Left lung (tissue), 10 donors: ENCODE measurements around the gene ADAMTSL1. TPM values are rescaled to one million over a fixed set of nuclear protein-coding genes. Genes with fewer than 3 reads are reported as not detected.

Experiments
- ATAC-seq: fragments of 200-7000 bp; cut with Tn5 transposase; one replicate; pipeline ENCODE4 v1.9.1; 2020; ENCODE audit warnings: moderate library complexity
- DNase-seq, 4 donors: peaks; one replicate each; pipeline ENCODE4 v3.0.0-alpha.2; 2013 to 2020
- H3K27ac ChIP-seq, 2 donors: fragments of 200-600 bp; sonication (generic) in 1 of 2; one replicate each; pipeline versions ENCODE4 v1.5.0 to v1.8.0; 2020 to 2021
- H3K27me3 ChIP-seq, 2 donors: fragments of 200-600 bp; sonication (generic) in 1 of 2; one replicate each; pipeline versions ENCODE4 v1.5.0 to v1.8.0; 2020 to 2021
- H3K36me3 ChIP-seq, 2 donors: fragments of 200-600 bp; sonication (generic) in 1 of 2; one replicate each; pipeline versions ENCODE4 v1.5.0 to v1.8.0; 2020 to 2021
- H3K4me1 ChIP-seq, 2 donors: fragments of 200-600 bp; one replicate each; pipeline ENCODE4 v1.8.0; 2021
- H3K4me3 ChIP-seq, 2 donors: fragments of 200-600 bp; sonication (generic) in 1 of 2; one replicate each; pipeline versions ENCODE4 v1.5.0 to v1.8.0; 2020 to 2021; ENCODE audit warnings: mild to moderate bottlenecking in 1 of 2
- H3K9me3 ChIP-seq, 2 donors: fragments of 200-600 bp; sonication (generic) in 1 of 2; one replicate each; pipeline versions ENCODE4 v1.5.0 to v1.8.0; 2020 to 2021
- intact Hi-C, 2 donors: fragments of 100-400 bp; cut with DNase I; formaldehyde crosslinking; loops; one replicate each; pipeline versions ENCODE4 v1.11.2 to v1.14.2; 2022
- polyA plus RNA-seq, 6 donors: library from polyadenylated mRNA; unstranded; fragments of 120-200 nt; gene quantifications; one replicate each; pipeline ENCODE4 v1.2.1, GENCODE V29; 2013; ENCODE audit not compliant: insufficient read length in 6 of 6
- total RNA-seq, 2 donors: library from RNA; stranded (reverse); fragmentation: NEBNext Ultra II Directional; extraction: Animal tissue kit (Norgen Biotek cat#: 25700); gene quantifications; one replicate each; pipeline ENCODE4 v1.2.1, GENCODE V29; 2021
- TF ChIP-seq, protein P1 (sequence below), 2 donors: fragments of 200-600 bp; sonication (generic) in 1 of 2; IDR thresholded peaks; one replicate each; pipeline versions ENCODE4 v1.5.0 to v1.8.0; 2021; ENCODE audit warnings: antibody characterized with exemption in 2 of 2
- donor health status: DM: no; HTN: yes; CAD: no.
- donor health status: DM: no; HTN: no; CAD: no.

ADAMTSL1 gene
- total and polyA plus RNA-seq, 8 donors, result 3.0 to 28.1 (median 17.9) TPM

DNA sequence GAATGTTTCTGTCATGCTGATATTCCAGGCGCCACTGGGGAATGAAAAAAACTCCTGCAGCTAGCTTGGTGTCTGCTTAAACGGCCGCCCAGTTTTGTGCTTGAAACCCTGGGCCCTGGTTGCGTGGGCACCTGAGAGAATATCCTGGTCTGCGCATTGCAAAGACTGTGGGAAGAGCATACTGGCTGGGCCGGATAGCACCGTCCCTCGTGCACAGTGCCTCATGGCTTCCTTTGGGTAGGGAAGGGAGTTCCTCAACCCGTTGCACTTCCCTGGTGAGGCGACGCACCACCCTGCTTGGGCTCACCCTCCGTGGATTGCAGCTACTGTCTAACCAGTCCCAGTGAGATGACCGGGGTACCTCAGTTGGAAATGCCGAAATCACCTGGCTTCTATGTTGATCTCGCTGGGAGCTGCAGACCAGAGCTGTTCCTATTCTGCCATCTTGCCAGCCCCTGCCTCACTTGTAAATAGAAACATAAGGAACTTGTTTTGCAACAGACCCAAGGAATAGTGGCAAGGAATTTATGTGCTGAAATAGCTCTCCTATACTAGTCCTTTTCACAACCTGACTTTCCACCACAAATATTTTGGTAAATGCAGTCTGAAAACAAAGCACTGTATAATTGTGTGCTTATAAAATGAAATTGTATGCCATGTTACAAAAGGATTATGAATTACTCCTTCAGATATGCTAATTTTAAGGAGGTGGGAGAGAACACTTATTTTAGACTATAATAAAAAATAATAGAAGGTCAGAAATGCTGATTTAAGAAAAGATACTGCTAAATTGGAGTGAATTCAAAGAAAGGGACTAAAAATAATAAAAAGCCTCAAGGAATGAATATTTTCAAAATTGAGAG, 90.3 kb downstream of the ADAMTSL1 start:
- intact Hi-C loops, result no loop called here
- H3K4me1 ChIP-seq, result no peaks in the 10 kb centered on the region
- H3K27me3 ChIP-seq, result no peaks in the 10 kb centered on the region
- ATAC-seq (no peak), DNase-seq (peak in 1 of 4 donors; percentile 29)
- no peak overlapping the region for H3K4me3 ChIP-seq
- TF ChIP-seq, protein P1, sequence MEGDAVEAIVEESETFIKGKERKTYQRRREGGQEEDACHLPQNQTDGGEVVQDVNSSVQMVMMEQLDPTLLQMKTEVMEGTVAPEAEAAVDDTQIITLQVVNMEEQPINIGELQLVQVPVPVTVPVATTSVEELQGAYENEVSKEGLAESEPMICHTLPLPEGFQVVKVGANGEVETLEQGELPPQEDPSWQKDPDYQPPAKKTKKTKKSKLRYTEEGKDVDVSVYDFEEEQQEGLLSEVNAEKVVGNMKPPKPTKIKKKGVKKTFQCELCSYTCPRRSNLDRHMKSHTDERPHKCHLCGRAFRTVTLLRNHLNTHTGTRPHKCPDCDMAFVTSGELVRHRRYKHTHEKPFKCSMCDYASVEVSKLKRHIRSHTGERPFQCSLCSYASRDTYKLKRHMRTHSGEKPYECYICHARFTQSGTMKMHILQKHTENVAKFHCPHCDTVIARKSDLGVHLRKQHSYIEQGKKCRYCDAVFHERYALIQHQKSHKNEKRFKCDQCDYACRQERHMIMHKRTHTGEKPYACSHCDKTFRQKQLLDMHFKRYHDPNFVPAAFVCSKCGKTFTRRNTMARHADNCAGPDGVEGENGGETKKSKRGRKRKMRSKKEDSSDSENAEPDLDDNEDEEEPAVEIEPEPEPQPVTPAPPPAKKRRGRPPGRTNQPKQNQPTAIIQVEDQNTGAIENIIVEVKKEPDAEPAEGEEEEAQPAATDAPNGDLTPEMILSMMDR (IDR thresholded peaks at IDR 0.05), result no peak
- H3K36me3 ChIP-seq, result no peaks in the 10 kb centered on the region
- peaks cover 0 to 21% of the 10 kb centered on the region in 2 donors for H3K9me3 ChIP-seq
- H3K27ac ChIP-seq, result no peak overlapping the region

DNA sequence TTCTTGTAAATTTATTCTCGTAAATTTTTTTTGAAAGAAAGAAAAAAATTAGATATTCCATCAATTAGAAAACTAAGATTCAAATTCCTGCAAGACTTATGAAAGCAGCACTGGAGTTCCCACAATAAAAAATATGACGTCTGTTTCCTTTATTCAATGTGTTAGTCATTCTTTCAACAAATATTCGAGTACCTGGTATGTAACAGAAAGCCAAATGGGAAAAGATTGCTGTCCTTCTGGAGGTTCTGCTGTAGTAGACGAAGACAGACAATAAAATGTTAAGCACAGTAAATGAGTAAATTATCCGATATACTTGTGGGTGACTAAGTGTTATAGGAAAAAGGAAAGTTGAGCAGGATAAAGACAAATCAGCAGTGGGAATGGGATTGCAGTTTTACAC, 92.2 kb downstream of the ADAMTSL1 start:
- Histone ChIP-seq H3K9me3 (peaks cover 0 to 15% of the 10 kb centered on the region in 2 donors), H3K4me1 (no peaks in the 10 kb centered on the region), H3K27ac (no peak overlapping the region), H3K4me3 (no peak overlapping the region), H3K36me3 (no peaks in the 10 kb centered on the region), H3K27me3 (no peaks in the 10 kb centered on the region)
- intact Hi-C loops, result no loop called here
- no peak for ATAC-seq
- DNase-seq, result no peak
- TF ChIP-seq, protein P1 (IDR thresholded peaks at IDR 0.05), result no peak

DNA sequence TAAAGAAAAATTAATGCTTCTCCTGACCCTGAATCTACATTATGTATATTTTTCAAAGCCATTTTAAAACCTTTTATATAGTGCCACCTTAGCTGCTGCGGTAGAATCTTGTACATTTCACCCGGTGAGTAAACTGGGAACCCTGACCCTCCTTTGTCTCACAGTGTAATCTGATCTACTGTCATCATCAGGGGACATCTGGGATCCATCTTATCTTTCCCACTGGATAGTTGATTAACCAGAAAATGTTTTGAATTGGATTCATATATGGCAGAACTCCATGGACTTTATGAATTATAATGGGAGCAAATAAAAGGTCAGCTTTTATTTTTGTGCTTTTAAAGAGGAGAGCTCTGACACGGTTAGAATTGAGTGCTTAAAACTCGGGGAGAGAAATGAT, 95.0 kb downstream of the ADAMTSL1 start:
- no peak for DNase-seq
- no peaks in the 10 kb centered on the region for H3K9me3 ChIP-seq

GRCh38 chr9:18569941-18570630, 96.1 kb downstream of the ADAMTSL1 start:
- TF ChIP-seq, protein P1 (IDR thresholded peaks at IDR 0.05), result no peak
- DNase-seq (no peak), ATAC-seq (no peak)
- Histone ChIP-seq H3K4me1 (no peaks in the 10 kb centered on the region), H3K9me3 (no peaks in the 10 kb centered on the region), H3K4me3 (no peak overlapping the region), H3K27ac (no peak overlapping the region), H3K36me3 (no peaks in the 10 kb centered on the region), H3K27me3 (no peaks in the 10 kb centered on the region)
- intact Hi-C loops, result no loop called here

More for the DNA sequence above, 95.0 kb downstream of the ADAMTSL1 start:
- no peaks in the 10 kb centered on the region for H3K4me1 ChIP-seq
- ATAC-seq, result no peak
- no peaks in the 10 kb centered on the region for H3K36me3 ChIP-seq
- H3K27ac ChIP-seq, result no peak overlapping the region
- TF ChIP-seq, protein P1 (IDR thresholded peaks at IDR 0.05), result no peak
- H3K27me3 ChIP-seq, result no peaks in the 10 kb centered on the region
- intact Hi-C loops, result no loop called here
- no peak overlapping the region for H3K4me3 ChIP-seq

DNA sequence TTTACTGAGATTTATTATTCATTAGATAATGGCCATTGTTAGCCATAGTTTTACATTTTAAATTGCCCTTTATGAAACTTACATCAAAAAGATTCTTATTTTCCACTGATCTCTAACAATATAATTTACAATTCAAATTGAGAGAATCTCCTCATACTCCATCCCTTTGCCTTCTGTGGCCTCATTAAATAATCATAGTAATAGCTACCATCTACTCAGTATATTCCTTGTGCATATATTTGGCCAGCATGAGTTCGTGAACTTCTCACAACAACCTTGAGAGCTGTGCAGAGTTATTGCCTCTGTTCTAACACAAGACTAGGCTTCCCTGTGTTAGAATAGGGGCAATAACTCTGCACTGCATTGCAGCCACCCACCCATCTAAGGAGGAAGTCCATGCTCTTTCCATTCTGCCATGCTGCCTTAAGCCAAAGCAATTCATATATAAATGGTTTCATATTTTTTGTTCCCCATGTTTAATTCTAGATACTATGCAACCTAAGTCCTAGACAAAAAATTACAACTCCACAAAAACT, 99.1 kb downstream of the ADAMTSL1 start:
- DNase-seq (no peak), ATAC-seq (no peak)
- no peak overlapping the region for H3K27ac ChIP-seq
- intact Hi-C loops, result no loop called here
- no peaks in the 10 kb centered on the region for H3K4me1 ChIP-seq
- no peak overlapping the region for H3K4me3 ChIP-seq
- TF ChIP-seq, protein P1 (IDR thresholded peaks at IDR 0.05), result no peak
- H3K9me3 ChIP-seq, result no peaks in the 10 kb centered on the region
- H3K27me3 ChIP-seq, result no peaks in the 10 kb centered on the region
- H3K36me3 ChIP-seq, result no peaks in the 10 kb centered on the region
